GM19455 (cell line): ENCODE data around the gene RBPJ.

Source experiments
- ATAC-seq: cut with Tn5 transposase; IDR thresholded peaks from one replicate; pipeline ENCODE4 v1.9.1; 2021; ENCODE audit not compliant: unreplicated experiment

The RBPJ gene

GRCh38 chr4:26413582-26413981 lies 92.8 kb downstream of the RBPJ start:
- ATAC-seq, result no peak

GRCh38 chr4:26418107-26418506 lies 97.3 kb downstream of the RBPJ start:
- no peak for ATAC-seq

GRCh38 chr4:26418850-26419249 lies 98.0 kb downstream of the RBPJ start:
- no peak for ATAC-seq

GRCh38 chr4:26420438-26420837 lies 99.6 kb downstream of the RBPJ start:
- no peak for ATAC-seq

- no peak for ATAC-seq
Measured at GRCh38 chr4:26420913-26421312, 100.1 kb downstream of the RBPJ start.

GRCh38 chr4:26424153-26424552 lies 103.3 kb downstream of the RBPJ start:
- no peak for ATAC-seq

- ATAC-seq, result no peak
Measured at GRCh38 chr4:26424838-26425237, 104.0 kb downstream of the RBPJ start.

GRCh38 chr4:26425953-26426352 lies 105.1 kb downstream of the RBPJ start:
- no peak for ATAC-seq

GRCh38 chr4:26426892-26427291 lies 106.1 kb downstream of the RBPJ start:
- ATAC-seq, result no peak

GRCh38 chr4:26429910-26430309 lies 109.1 kb downstream of the RBPJ start:
- no peak for ATAC-seq

- no peak for ATAC-seq
Measured at GRCh38 chr4:26431461-26432180, 110.8 kb downstream of the RBPJ start.

GRCh38 chr4:26432419-26432818 lies 111.6 kb downstream of the RBPJ start:
- ATAC-seq, result no peak

- ATAC-seq, result no peak
Measured at GRCh38 chr4:26433556-26433955, 112.7 kb downstream of the RBPJ start.

GRCh38 chr4:26434030-26434639 lies 113.3 kb downstream of the RBPJ start:
- ATAC-seq, result no peak

- no peak for ATAC-seq
Measured at GRCh38 chr4:26441102-26441501, 120.3 kb downstream of the RBPJ start.

- ATAC-seq, result no peak
Measured at GRCh38 chr4:26441771-26442170, 121.0 kb downstream of the RBPJ start.

- ATAC-seq, result no peak
Measured at GRCh38 chr4:26447378-26447777, 126.6 kb downstream of the RBPJ start.

- ATAC-seq, result no peak
Measured at GRCh38 chr4:26450418-26450817, 129.6 kb downstream of the RBPJ start.

GRCh38 chr4:26451597-26451996 lies 130.8 kb downstream of the RBPJ start:
- ATAC-seq, result no peak

- ATAC-seq, result no peak
Measured at GRCh38 chr4:26452565-26453531, 132.0 kb downstream of the RBPJ start.

GRCh38 chr4:26454961-26455360 lies 134.1 kb downstream of the RBPJ start:
- ATAC-seq, result no peak

- no peak for ATAC-seq
Measured at GRCh38 chr4:26455571-26455970, 134.8 kb downstream of the RBPJ start.
